Transverse colon (tissue), 4 donors: ENCODE measurements around the gene CCNY. TPM values are rescaled to one million over a fixed set of nuclear protein-coding genes. Genes with fewer than 3 reads are reported as not detected.
A peak's percentile ranks its signal among the peaks of the same experiment; 100 is the strongest.

Experiments used
- DNase-seq: peaks from one replicate; pipeline ENCODE4 v3.0.0-alpha.2; 2019
- H3K27ac ChIP-seq, 4 donors: fragments of 200-600 bp; sonication (generic); 2 replicates each; pipeline ENCODE4 v1.5.1; 2016 to 2018; ENCODE audit warnings: inconsistent platforms in 4 of 4
- H3K27me3 ChIP-seq: fragments of 200-600 bp; sonication (generic); 2 replicates; pipeline ENCODE4 v1.5.1; 2017; ENCODE audit warnings: inconsistent platforms
- H3K36me3 ChIP-seq, 4 donors: fragments of 200-600 bp; sonication (generic); 2 replicates each; pipeline ENCODE4 v1.5.1; 2017 to 2019; ENCODE audit warnings: inconsistent platforms in 4 of 4
- H3K4me1 ChIP-seq, 4 donors: fragments of 200-600 bp; sonication (generic); 2 replicates each; pipeline ENCODE4 v1.5.1; 2017 to 2020; ENCODE audit warnings: inconsistent platforms in 4 of 4
- H3K4me3 ChIP-seq, 4 donors: fragments of 200-600 bp; sonication (generic); 1 replicate in 1 of 4; 2 replicates in 3 of 4; pipeline versions ENCODE4 v1.5.1 to v1.6.1; 2017 to 2019; ENCODE audit warnings: inconsistent platforms in 4 of 4
- H3K9me3 ChIP-seq, 2 donors: fragments of 200-600 bp; sonication (generic); 2 replicates each; pipeline ENCODE4 v1.5.1; 2017 to 2019; ENCODE audit warnings: inconsistent platforms in 2 of 2
- CTCF ChIP-seq, 5 experiments: fragments of 200-600 bp in 3 of 5; fragments of 450-650 bp in 2 of 5; sonication (generic) in 3 of 5; IDR thresholded peaks; 1 replicate in 2 of 5; 2 replicates in 3 of 5; pipeline ENCODE4 v1.5.1; 2016 to 2017; ENCODE audit warnings: antibody characterized with exemption in 5 of 5, inconsistent platforms in 3 of 5, mild to moderate bottlenecking in 2 of 5, moderate library complexity in 1 of 5
- EP300 ChIP-seq: sonication (generic); formaldehyde crosslinking; IDR thresholded peaks from one replicate; pipeline ENCODE4 v1.6.1; 2017; ENCODE audit warnings: antibody characterized with exemption, low read depth
- POLR2A ChIP-seq: fragments of 450-650 bp; IDR thresholded peaks from one replicate; pipeline ENCODE4 v1.6.1; 2016; ENCODE audit warnings: antibody characterized with exemption, mild to moderate bottlenecking, moderate library complexity
- POLR2AphosphoS5 ChIP-seq, 3 donors: sonication (generic); formaldehyde crosslinking; IDR thresholded peaks; one replicate each; pipeline ENCODE4 v1.6.1; 2016; ENCODE audit warnings: antibody characterized with exemption in 3 of 3
- WGBS, 2 donors: methylation state at CpG; one replicate each; pipeline ENCODE4 v1.1.5; 2018; ENCODE audit warnings: low coverage in 1 of 2; 5-methylcytosine and 5-hydroxymethylcytosine counted together
- in situ Hi-C, 4 donors: fragments of 200-750 bp; cut with MboI; loops; one replicate each; pipeline versions ENCODE4 v1.15.0 to v1.15.1; 2017; ENCODE audit warnings: low sequenced_read_pairs in 3 of 4, low pct_ligation_motif_present in 1 of 4, low pct_unique_long_range_greater_than_20kb in 1 of 4
- intact Hi-C: fragments of 100-400 bp; cut with DNase I; formaldehyde crosslinking; loops from one replicate; pipeline ENCODE4 v1.15.1; 2023; ENCODE audit warnings: low total_unique reads
- total RNA-seq, 4 donors: library from RNA; depleted of rRNA; stranded (reverse); fragments of >200 nt; gene quantifications; one replicate each; pipeline ENCODE4 v1.1.0, GENCODE V29; 2016

The CCNY gene
- total RNA-seq, 4 donors from 2014 or later, result 19.5 to 53.9 (median 41.4) TPM

GRCh38 chr10:35452847-35453246, 116.5 kb downstream of the CCNY start:
- TF ChIP-seq EP300, result no peak
- no peak for TF ChIP-seq POLR2AphosphoS5 (IDR thresholded peaks at IDR 0.05)
- no peak for TF ChIP-seq POLR2A
- no peak for TF ChIP-seq CTCF (IDR thresholded peaks at IDR 0.05)
- H3K36me3 ChIP-seq, result no peaks in the 10 kb centered on the region
- intact Hi-C loops (no loop called here), in situ Hi-C loops (no loop called here)
- peaks cover 16 to 81% (median 43%) of the 10 kb centered on the region in 4 donors for H3K4me1 ChIP-seq
- no peaks in the 10 kb centered on the region for H3K27me3 ChIP-seq
- WGBS, 2 donors, result 92 to 100% methylated on average over 2 of the region's 2 CpGs
- H3K4me3 ChIP-seq, result no peak overlapping the region
- H3K27ac ChIP-seq, result no peak overlapping the region
- no peaks in the 10 kb centered on the region for H3K9me3 ChIP-seq
- no peak for DNase-seq

- WGBS, 2 donors, result 76 to 88% methylated on average over 5 to 11 of the region's 12 CpGs
- intact Hi-C loops, result no loop called here
- no peaks in the 10 kb centered on the region for H3K27me3 ChIP-seq
- no peak overlapping the region for H3K4me3 ChIP-seq
- no peaks in the 10 kb centered on the region for H3K9me3 ChIP-seq
- no peaks in the 10 kb centered on the region for H3K36me3 ChIP-seq
- no peak for TF ChIP-seq POLR2AphosphoS5 (IDR thresholded peaks at IDR 0.05)
- no peak for TF ChIP-seq POLR2A
- no peak for TF ChIP-seq CTCF (IDR thresholded peaks at IDR 0.05)
- no peak for TF ChIP-seq EP300
- in situ Hi-C loops, result no loop called here
- peak overlapping the region in 2 of 4 donors; percentile 3 to 43 for H3K27ac ChIP-seq
- H3K4me1 ChIP-seq, result peaks cover 20 to 77% (median 32%) of the 10 kb centered on the region in 4 donors
- DNase-seq, result no peak
Measured at GRCh38 chr10:35453855-35454532, 117.7 kb downstream of the CCNY start.

- no peaks in the 10 kb centered on the region for H3K27me3 ChIP-seq
- no peaks in the 10 kb centered on the region for H3K36me3 ChIP-seq
- TF ChIP-seq CTCF (IDR thresholded peaks at IDR 0.05) (no peak), POLR2AphosphoS5 (IDR thresholded peaks at IDR 0.05) (no peak), POLR2A (no peak), EP300 (no peak)
- no peak for DNase-seq
- no peak overlapping the region for H3K4me3 ChIP-seq
- 90 to 95% methylated on average over 2 to 3 of the region's 3 CpGs for WGBS, 2 donors
- in situ Hi-C loops, result no loop called here
- intact Hi-C loops, result no loop called here
- peaks cover 10 to 64% (median 19%) of the 10 kb centered on the region in 4 donors for H3K4me1 ChIP-seq
- no peak overlapping the region for H3K27ac ChIP-seq
- no peaks in the 10 kb centered on the region for H3K9me3 ChIP-seq
Measured at GRCh38 chr10:35456153-35456720, 119.9 kb downstream of the CCNY start.

GRCh38 chr10:35456784-35457183, 120.5 kb downstream of the CCNY start:
- TF ChIP-seq POLR2A (no peak), POLR2AphosphoS5 (IDR thresholded peaks at IDR 0.05) (no peak), EP300 (no peak), CTCF (IDR thresholded peaks at IDR 0.05) (no peak)
- H3K36me3 ChIP-seq, result no peaks in the 10 kb centered on the region
- no peak overlapping the region for H3K27ac ChIP-seq
- no peak for DNase-seq
- WGBS, 2 donors, result 91 to 92% methylated on average over 4 of the region's 4 CpGs
- H3K9me3 ChIP-seq, result no peaks in the 10 kb centered on the region
- no peaks in the 10 kb centered on the region for H3K27me3 ChIP-seq
- no peak overlapping the region for H3K4me3 ChIP-seq
- intact Hi-C loops (no loop called here), in situ Hi-C loops (no loop called here)
- peaks cover 7 to 64% (median 16%) of the 10 kb centered on the region in 4 donors for H3K4me1 ChIP-seq
